Esophagus (tissue), 2 donors: ENCODE data around the gene CSNK2A1. TPM values are rescaled to one million over a fixed set of nuclear protein-coding genes. Genes with fewer than 3 reads are reported as not detected.
"Not testable (repeated sequence)": the region's sequence is repeated elsewhere in the genome, so short reads cannot be mapped to it uniquely, and the experiment has no call there.

Experiments
- H3K27ac ChIP-seq, 2 donors: one replicate each; pipeline ENCODE4 v1.5.1; 2013; ENCODE audit warnings: low read depth in 2 of 2, mild to moderate bottlenecking in 2 of 2, inconsistent platforms in 1 of 2, low read length in 1 of 2, moderate library complexity in 1 of 2
- H3K27me3 ChIP-seq, 2 donors: one replicate each; pipeline ENCODE4 v1.6.1; 2013; ENCODE audit warnings: low read length in 2 of 2, control low read depth in 1 of 2, mild to moderate bottlenecking in 1 of 2; ENCODE audit not compliant: insufficient read depth in 2 of 2, control insufficient read depth in 1 of 2
- H3K36me3 ChIP-seq, 2 donors: one replicate each; pipeline ENCODE4 v1.6.1; 2013; ENCODE audit warnings: low read length in 1 of 2; ENCODE audit not compliant: control insufficient read depth in 2 of 2, insufficient read depth in 2 of 2
- H3K4me1 ChIP-seq, 2 donors: one replicate each; pipeline ENCODE4 v1.6.1; 2013; ENCODE audit warnings: low read length in 1 of 2; ENCODE audit not compliant: control insufficient read depth in 2 of 2, insufficient read depth in 2 of 2
- H3K4me3 ChIP-seq, 2 donors: one replicate each; pipeline ENCODE4 v1.5.1; 2013; ENCODE audit warnings: low read length in 2 of 2, mild to moderate bottlenecking in 2 of 2, low read depth in 1 of 2, moderate library complexity in 1 of 2
- H3K9me3 ChIP-seq, 2 donors: one replicate each; pipeline ENCODE4 v1.6.1; 2013; ENCODE audit warnings: mild to moderate bottlenecking in 2 of 2, low read depth in 1 of 2, low read length in 1 of 2, moderate library complexity in 1 of 2; ENCODE audit not compliant: control insufficient read depth in 2 of 2, insufficient read depth in 1 of 2
- WGBS, 2 donors: extraction: QIAGEN DNeasy Blood & Tissue Kit; methylation state at CpG; one replicate each; pipeline ENCODE4 v1.1.7; 2013; 5-methylcytosine and 5-hydroxymethylcytosine counted together
- polyA plus RNA-seq, 2 donors: library from polyadenylated mRNA; stranded (reverse); fragments of 200-250 nt; gene quantifications; one replicate each; pipeline ENCODE4 v1.2.3, GENCODE V29; 2013
- donor health status: healthy with polysubstance abuse.
- donor health status: Bipolar disorder and iron deficiency.

The CSNK2A1 gene
- polyA plus RNA-seq, 2 donors, result 22.2 to 31.7 TPM

- 97 to 98% methylated on average over 4 of the region's 4 CpGs for WGBS, 2 donors
- H3K36me3 ChIP-seq, result no peaks in the 10 kb centered on the region
Observed at GRCh38 chr20:521860-522259, 21.7 kb downstream of the CSNK2A1 start.

GRCh38 chr20:519999-520398 lies 23.6 kb downstream of the CSNK2A1 start:
- no peaks in the 10 kb centered on the region for H3K9me3 ChIP-seq
- H3K27ac ChIP-seq, result no peak overlapping the region
- no peaks in the 10 kb centered on the region for H3K27me3 ChIP-seq
- H3K36me3 ChIP-seq, result no peaks in the 10 kb centered on the region
- H3K4me3 ChIP-seq, result no peak overlapping the region
- H3K4me1 ChIP-seq, result no peaks in the 10 kb centered on the region

More at GRCh38 chr20:521860-522259, 21.7 kb downstream of the CSNK2A1 start:
- no peaks in the 10 kb centered on the region for H3K27me3 ChIP-seq
- no peak overlapping the region for H3K4me3 ChIP-seq
- H3K4me1 ChIP-seq, result no peaks in the 10 kb centered on the region
- H3K27ac ChIP-seq, result no peak overlapping the region
- no peaks in the 10 kb centered on the region for H3K9me3 ChIP-seq

- Histone ChIP-seq H3K27ac (no peak overlapping the region), H3K36me3 (no peaks in the 10 kb centered on the region), H3K4me3 (no peak overlapping the region), H3K9me3 (no peaks in the 10 kb centered on the region), H3K4me1 (no peaks in the 10 kb centered on the region), H3K27me3 (no peaks in the 10 kb centered on the region)
- WGBS, 2 donors, result 25 to 27% methylated on average over 2 of the region's 2 CpGs
Observed at GRCh38 chr20:517221-517620, 26.4 kb downstream of the CSNK2A1 start.

- no peaks in the 10 kb centered on the region for H3K9me3 ChIP-seq
- H3K27ac ChIP-seq, result no peak overlapping the region
- H3K27me3 ChIP-seq, result no peaks in the 10 kb centered on the region
- H3K4me1 ChIP-seq, result no peaks in the 10 kb centered on the region
- 61 to 62% methylated on average over 2 of the region's 2 CpGs for WGBS, 2 donors
- H3K36me3 ChIP-seq, result no peaks in the 10 kb centered on the region
- H3K4me3 ChIP-seq, result no peak overlapping the region
Observed at GRCh38 chr20:516799-517198, 26.8 kb downstream of the CSNK2A1 start.

DNA sequence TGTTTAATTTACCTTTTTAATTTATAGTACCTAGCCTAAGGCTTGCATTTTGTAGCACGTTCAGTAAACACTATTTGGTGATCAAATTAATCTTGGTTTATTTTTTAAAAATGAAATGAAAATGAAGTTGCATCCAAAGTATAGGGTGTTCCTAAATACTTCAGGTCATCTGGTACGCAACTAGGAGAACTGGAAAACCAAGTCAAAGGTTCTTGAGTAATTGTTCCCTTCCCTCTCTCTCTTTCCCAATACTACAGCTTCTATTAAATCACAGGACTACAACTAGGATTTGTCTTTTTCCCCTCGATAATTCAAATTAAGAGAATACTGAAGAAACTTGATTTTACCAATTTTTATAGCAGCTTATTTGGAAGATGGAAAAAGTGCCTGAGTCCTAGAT lies 27.9 kb downstream of the CSNK2A1 start:
- Histone ChIP-seq H3K9me3 (no peaks in the 10 kb centered on the region), H3K36me3 (no peaks in the 10 kb centered on the region), H3K27ac (no peak overlapping the region), H3K4me3 (no peak overlapping the region), H3K4me1 (no peaks in the 10 kb centered on the region), H3K27me3 (no peaks in the 10 kb centered on the region)
- WGBS, 2 donors, result 84 to 91% methylated on average over 3 of the region's 3 CpGs

DNA sequence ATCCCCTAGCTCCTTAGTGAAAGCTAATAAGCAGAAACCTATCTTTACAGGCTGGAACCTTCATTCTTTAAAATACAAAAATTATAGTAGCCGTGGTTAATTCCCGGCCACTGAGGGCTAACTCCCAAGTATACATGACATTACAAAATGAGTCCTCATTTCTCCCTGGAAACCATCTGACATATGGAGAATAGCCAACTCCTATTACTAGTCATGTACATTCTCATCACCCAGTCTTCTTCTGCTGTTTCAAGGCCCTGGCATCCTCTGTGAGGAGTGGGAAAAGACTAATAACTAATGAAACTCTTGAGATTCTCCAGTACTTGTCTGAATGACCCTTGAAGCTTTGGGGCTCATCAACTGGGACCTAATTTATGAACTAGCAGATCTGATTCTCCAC lies 30.2 kb downstream of the CSNK2A1 start:
- Histone ChIP-seq H3K4me1 (no peaks in the 10 kb centered on the region), H3K27me3 (no peaks in the 10 kb centered on the region), H3K36me3 (no peaks in the 10 kb centered on the region), H3K9me3 (no peaks in the 10 kb centered on the region), H3K27ac (no peak overlapping the region), H3K4me3 (no peak overlapping the region)
- WGBS, 2 donors, result 76 to 79% methylated on average over 2 of the region's 2 CpGs

- WGBS, 2 donors, result 74 to 84% methylated on average over 9 of the region's 9 CpGs
- not testable (repeated sequence) for H3K27ac ChIP-seq, H3K4me1 ChIP-seq, H3K27me3 ChIP-seq, H3K9me3 ChIP-seq, H3K36me3 ChIP-seq, H3K4me3 ChIP-seq
Observed at GRCh38 chr20:510328-511057, 33.1 kb downstream of the CSNK2A1 start.

DNA sequence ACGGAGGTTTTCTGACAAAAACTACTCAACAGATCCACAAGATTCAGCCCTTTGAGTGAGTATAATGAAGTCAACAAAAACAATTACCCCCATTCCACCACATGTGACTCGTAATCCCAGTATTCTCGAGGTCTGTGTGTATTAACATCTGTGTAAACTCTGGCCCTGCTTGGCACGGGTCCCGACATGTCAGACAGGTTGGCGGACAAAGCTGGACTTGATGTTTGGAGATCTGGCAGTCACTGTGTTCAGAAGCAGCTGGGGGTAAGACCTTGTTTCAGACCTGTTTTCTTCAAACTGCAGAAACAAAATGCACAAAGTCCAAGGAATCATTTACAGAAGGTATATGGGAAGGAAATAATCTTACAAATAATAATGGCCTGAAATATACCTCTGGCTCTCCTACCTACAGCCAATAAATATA lies 35.2 kb downstream of the CSNK2A1 start:
- not testable (repeated sequence) for H3K36me3 ChIP-seq, H3K4me3 ChIP-seq
- WGBS, 2 donors, result 32 to 36% methylated on average over 6 of the region's 6 CpGs

GRCh38 chr20:507761-508332 lies 35.7 kb downstream of the CSNK2A1 start:
- no peaks in the 10 kb centered on the region for H3K27me3 ChIP-seq
- H3K4me1 ChIP-seq, result no peaks in the 10 kb centered on the region
- peaks cover 2 to 3% of the 10 kb centered on the region in 2 donors for H3K36me3 ChIP-seq
- no peak overlapping the region for H3K4me3 ChIP-seq
- no peaks in the 10 kb centered on the region for H3K9me3 ChIP-seq
- no peak overlapping the region for H3K27ac ChIP-seq
- WGBS, 2 donors, result 72 to 73% methylated on average over 7 of the region's 7 CpGs

More for the DNA sequence above, 35.2 kb downstream of the CSNK2A1 start:
- H3K27me3 ChIP-seq, H3K9me3 ChIP-seq, H3K27ac ChIP-seq, H3K4me1 ChIP-seq: not testable (repeated sequence)
